ENCODE results near the gene GPR158.

The GPR158 gene

GRCh38 chr10:25508112-25508815 lies 333.5 kb downstream of the GPR158 start:
- DNase-seq (ENCODE audit: low spot score in 2 of 2), result no peak
- H3K4me3 Mint-ChIP-seq, result no peak overlapping the region
- H3K36me3 Mint-ChIP-seq, result no peaks in the 10 kb centered on the region
- no peak for ATAC-seq
- no peak overlapping the region for H3K27ac Mint-ChIP-seq
- no peaks in the 10 kb centered on the region for H3K4me1 Mint-ChIP-seq
- peaks cover under 1% of the 10 kb centered on the region for H3K9me3 Mint-ChIP-seq

GRCh38 chr10:25509151-25509550 lies 334.4 kb downstream of the GPR158 start:
- peaks cover 3% of the 10 kb centered on the region for H3K9me3 Mint-ChIP-seq
- no peak overlapping the region for H3K27ac Mint-ChIP-seq
- H3K36me3 Mint-ChIP-seq, result no peaks in the 10 kb centered on the region
- no peak overlapping the region for H3K4me3 Mint-ChIP-seq
- no peaks in the 10 kb centered on the region for H3K4me1 Mint-ChIP-seq
- ATAC-seq, result no peak
- DNase-seq (ENCODE audit: low spot score in 2 of 2), result no peak

GRCh38 chr10:25522294-25522693 lies 347.5 kb downstream of the GPR158 start:
- no peaks in the 10 kb centered on the region for H3K4me1 Mint-ChIP-seq
- no peak for DNase-seq (ENCODE audit: low spot score in 2 of 2)
- H3K4me3 Mint-ChIP-seq, result no peak overlapping the region
- ATAC-seq, result no peak
- H3K9me3 Mint-ChIP-seq, result peaks cover 13% of the 10 kb centered on the region
- no peaks in the 10 kb centered on the region for H3K36me3 Mint-ChIP-seq
- no peak overlapping the region for H3K27ac Mint-ChIP-seq

- no peak for ATAC-seq
- Mint-ChIP-seq H3K4me1 (no peaks in the 10 kb centered on the region), H3K27ac (no peak overlapping the region), H3K4me3 (no peak overlapping the region), H3K9me3 (peaks cover 13% of the 10 kb centered on the region), H3K36me3 (no peaks in the 10 kb centered on the region)
- no peak for DNase-seq (ENCODE audit: low spot score in 2 of 2)
These were observed 348.3 kb downstream of the GPR158 start for GRCh38 chr10:25522946-25523608.

- H3K27ac Mint-ChIP-seq, result no peak overlapping the region
- ATAC-seq, result no peak
- DNase-seq (ENCODE audit: low spot score in 2 of 2), result no peak
- H3K4me1 Mint-ChIP-seq, result no peaks in the 10 kb centered on the region
- H3K36me3 Mint-ChIP-seq, result no peaks in the 10 kb centered on the region
- no peak overlapping the region for H3K4me3 Mint-ChIP-seq
- H3K9me3 Mint-ChIP-seq, result peaks cover 3% of the 10 kb centered on the region
These were observed 355.5 kb downstream of the GPR158 start for GRCh38 chr10:25530306-25530705.

- no peak for DNase-seq (ENCODE audit: low spot score in 2 of 2)
- ATAC-seq, result no peak
- Mint-ChIP-seq H3K9me3 (no peaks in the 10 kb centered on the region), H3K27ac (no peak overlapping the region), H3K36me3 (no peaks in the 10 kb centered on the region), H3K4me1 (no peaks in the 10 kb centered on the region), H3K4me3 (no peak overlapping the region)
These were observed 356.8 kb downstream of the GPR158 start for GRCh38 chr10:25531457-25532061.

GRCh38 chr10:25532213-25532612 lies 357.4 kb downstream of the GPR158 start:
- Mint-ChIP-seq H3K36me3 (no peaks in the 10 kb centered on the region), H3K9me3 (no peaks in the 10 kb centered on the region), H3K4me3 (no peak overlapping the region), H3K4me1 (no peaks in the 10 kb centered on the region), H3K27ac (no peak overlapping the region)
- DNase-seq (ENCODE audit: low spot score in 2 of 2), result no peak
- ATAC-seq, result no peak

GRCh38 chr10:25536027-25536426 lies 361.2 kb downstream of the GPR158 start:
- Mint-ChIP-seq H3K4me1 (no peaks in the 10 kb centered on the region), H3K9me3 (no peaks in the 10 kb centered on the region), H3K4me3 (no peak overlapping the region), H3K36me3 (no peaks in the 10 kb centered on the region), H3K27ac (no peak overlapping the region)
- ATAC-seq, result no peak
- no peak for DNase-seq (ENCODE audit: low spot score in 2 of 2)

GRCh38 chr10:25547382-25547781 lies 372.6 kb downstream of the GPR158 start:
- Mint-ChIP-seq H3K36me3 (no peaks in the 10 kb centered on the region), H3K4me1 (no peaks in the 10 kb centered on the region), H3K27ac (no peak overlapping the region), H3K9me3 (peaks cover 6% of the 10 kb centered on the region), H3K4me3 (no peak overlapping the region)
- no peak for ATAC-seq
- DNase-seq (ENCODE audit: low spot score in 2 of 2), result no peak

- Mint-ChIP-seq H3K4me3 (no peak overlapping the region), H3K36me3 (no peaks in the 10 kb centered on the region), H3K27ac (no peak overlapping the region), H3K4me1 (no peaks in the 10 kb centered on the region), H3K9me3 (peaks cover 6% of the 10 kb centered on the region)
- no peak for ATAC-seq
- no peak for DNase-seq (ENCODE audit: low spot score in 2 of 2)
These were observed 377.6 kb downstream of the GPR158 start for GRCh38 chr10:25552283-25552919.

- Mint-ChIP-seq H3K36me3 (no peaks in the 10 kb centered on the region), H3K4me1 (no peaks in the 10 kb centered on the region), H3K27ac (no peak overlapping the region), H3K9me3 (peaks cover 5% of the 10 kb centered on the region), H3K4me3 (no peak overlapping the region)
- no peak for ATAC-seq
- DNase-seq (ENCODE audit: low spot score in 2 of 2), result no peak
These were observed 381.1 kb downstream of the GPR158 start for GRCh38 chr10:25555865-25556264.

- H3K4me3 Mint-ChIP-seq, result no peak overlapping the region
- peaks cover 5% of the 10 kb centered on the region for H3K9me3 Mint-ChIP-seq
- H3K36me3 Mint-ChIP-seq, result no peaks in the 10 kb centered on the region
- H3K27ac Mint-ChIP-seq, result no peak overlapping the region
- ATAC-seq, result no peak
- no peaks in the 10 kb centered on the region for H3K4me1 Mint-ChIP-seq
- no peak for DNase-seq (ENCODE audit: low spot score in 2 of 2)
These were observed 381.7 kb downstream of the GPR158 start for GRCh38 chr10:25556457-25556856.

- peaks cover 5% of the 10 kb centered on the region for H3K9me3 Mint-ChIP-seq
- ATAC-seq (no peak), DNase-seq (ENCODE audit: low spot score in 2 of 2) (no peak)
- no peak overlapping the region for H3K4me3 Mint-ChIP-seq
- no peak overlapping the region for H3K27ac Mint-ChIP-seq
- H3K36me3 Mint-ChIP-seq, result no peaks in the 10 kb centered on the region
- no peaks in the 10 kb centered on the region for H3K4me1 Mint-ChIP-seq
These were observed 382.3 kb downstream of the GPR158 start for GRCh38 chr10:25557136-25557535.

- DNase-seq (ENCODE audit: low spot score in 2 of 2) (no peak), ATAC-seq (no peak)
- Mint-ChIP-seq H3K4me1 (no peaks in the 10 kb centered on the region), H3K36me3 (no peaks in the 10 kb centered on the region), H3K9me3 (peaks cover 2% of the 10 kb centered on the region), H3K27ac (no peak overlapping the region), H3K4me3 (no peak overlapping the region)
These were observed 387.0 kb downstream of the GPR158 start for GRCh38 chr10:25561758-25562157.

GRCh38 chr10:25562547-25562946 lies 387.7 kb downstream of the GPR158 start:
- Mint-ChIP-seq H3K36me3 (no peaks in the 10 kb centered on the region), H3K4me1 (no peaks in the 10 kb centered on the region), H3K27ac (no peak overlapping the region)

GRCh38 chr10:25564351-25564750 lies 389.6 kb downstream of the GPR158 start:
- H3K27ac Mint-ChIP-seq, result no peak overlapping the region
- H3K4me1 Mint-ChIP-seq, result no peaks in the 10 kb centered on the region
- H3K9me3 Mint-ChIP-seq, result peaks cover 4% of the 10 kb centered on the region
- no peak overlapping the region for H3K4me3 Mint-ChIP-seq
- H3K36me3 Mint-ChIP-seq, result no peaks in the 10 kb centered on the region
- DNase-seq (ENCODE audit: low spot score in 2 of 2) (no peak), ATAC-seq (no peak)

More at GRCh38 chr10:25562547-25562946, 387.7 kb downstream of the GPR158 start:
- no peak for DNase-seq (ENCODE audit: low spot score in 2 of 2)
- Mint-ChIP-seq H3K4me3 (no peak overlapping the region), H3K9me3 (peaks cover 2% of the 10 kb centered on the region)
- ATAC-seq, result no peak

Data from stimulated activated effector memory CD8-positive, alpha-beta T cell treated with anti-CD3 and anti-CD28 coated beads, Interleukin-12 subunit alpha, Interleukin-12 subunit beta, amount 100 ng/mL, for 72 hours (primary cell).